K562 (cell line): ENCODE results near the gene KMT2D. TPM values are rescaled to one million over a fixed set of nuclear protein-coding genes. Genes with fewer than 3 reads are reported as not detected.

Experiments
- CBFB ChIP-seq: sonication (generic); formaldehyde crosslinking; IDR thresholded peaks from 2 replicates; pipeline ENCODE4 v1.4.0; 2020; ENCODE audit warnings: mild to moderate bottlenecking, missing genetic modification reagents
- GABPB1 ChIP-seq: sonication (generic); formaldehyde crosslinking; IDR thresholded peaks from 2 replicates; pipeline ENCODE4 v1.8.0; 2022; ENCODE audit warnings: mild to moderate bottlenecking, missing genetic modification reagents
- JUND ChIP-seq, 2 experiments: IDR thresholded peaks; 2 replicates in 1 of 2; 3 replicates in 1 of 2; pipeline ENCODE4 v1.6.1; 2011; ENCODE audit warnings: borderline replicate concordance in 2 of 2, low read depth in 2 of 2, low read length in 2 of 2, improper control_type of control experiment in 1 of 2, missing biosample characterization in 1 of 2, missing genetic modification characterization in 1 of 2, missing genetic modification reagents in 1 of 2
- RCOR1 ChIP-seq, 2 experiments: IDR thresholded peaks; 2 replicates each; pipeline ENCODE4 v1.6.1; 2012; ENCODE audit warnings: low read depth in 2 of 2, low read length in 2 of 2, borderline replicate concordance in 1 of 2, improper control_type of control experiment in 1 of 2
- SOX6 ChIP-seq: fragments of 450-650 bp; IDR thresholded peaks from 2 replicates; pipeline ENCODE4 v1.6.1; 2014; ENCODE audit warnings: mild to moderate bottlenecking
- SREBF1 ChIP-seq: fragments of 150-350 bp; IDR thresholded peaks from 2 replicates; pipeline ENCODE4 v1.6.1; 2014; ENCODE audit warnings: antibody characterized with exemption, low read depth, low read length, borderline replicate concordance
- ZZZ3 ChIP-seq: fragments of 450-650 bp; IDR thresholded peaks from 2 replicates; pipeline ENCODE4 v1.6.1; 2016; ENCODE audit warnings: antibody characterized with exemption, mild to moderate bottlenecking, moderate library complexity
- polyA plus RNA-seq, 8 experiments: library from polyadenylated mRNA; depleted of rRNA in 4 of 8; stranded (reverse) in 5 of 8; unstranded in 3 of 8; fragments of >200 nt; fragmentation: Nextera tagmentation in 2 of 8; fragmentation: Illumina TruSeq in 1 of 8; extraction: Ambion mirVana in 2 of 8; extraction: Trizol in 1 of 8; gene quantifications; 2 replicates each; pipeline versions ENCODE4 v1.2.1 to v1.2.3, GENCODE V29; 2011 to 2014; ENCODE audit warnings: inconsistent platforms in 1 of 8, missing spikeins in 1 of 8
- total RNA-seq, 7 experiments: library from RNA; depleted of rRNA in 6 of 7; stranded (reverse); fragments of >200 nt in 6 of 7; fragmentation: Illumina TruSeq in 2 of 7; extraction: Trizol in 2 of 7; gene quantifications; 2 replicates each; pipeline versions ENCODE4 v1.2.1 to v1.2.3, GENCODE V29; 2011 to 2021; ENCODE audit warnings: low replicate concordance in 1 of 7
- TF ChIP-seq, protein P1 (sequence below): fragments of 450-650 bp; IDR thresholded peaks from 2 replicates; pipeline ENCODE4 v1.6.1; 2016; ENCODE audit warnings: mild to moderate bottlenecking, moderate library complexity
- TF ChIP-seq, protein P2 (sequence below): IDR thresholded peaks from 2 replicates; pipeline ENCODE4 v1.6.1; 2016; ENCODE audit warnings: missing genetic modification characterization, missing compliant biosample characterization
- TF ChIP-seq, protein P3 (sequence below): fragments of 250-450 bp; sonication (Bioruptor Pico); IDR thresholded peaks from 2 replicates; pipeline ENCODE4 v1.5.1; 2021; ENCODE audit warnings: mild to moderate bottlenecking

KMT2D gene
- total and polyA plus RNA-seq, 9 of the 15 experiments (the other 6 are each of a cell fraction or from before 2014, with no cell fraction given), result 0.22 to 93.7 (median 13.7) TPM

DNA sequence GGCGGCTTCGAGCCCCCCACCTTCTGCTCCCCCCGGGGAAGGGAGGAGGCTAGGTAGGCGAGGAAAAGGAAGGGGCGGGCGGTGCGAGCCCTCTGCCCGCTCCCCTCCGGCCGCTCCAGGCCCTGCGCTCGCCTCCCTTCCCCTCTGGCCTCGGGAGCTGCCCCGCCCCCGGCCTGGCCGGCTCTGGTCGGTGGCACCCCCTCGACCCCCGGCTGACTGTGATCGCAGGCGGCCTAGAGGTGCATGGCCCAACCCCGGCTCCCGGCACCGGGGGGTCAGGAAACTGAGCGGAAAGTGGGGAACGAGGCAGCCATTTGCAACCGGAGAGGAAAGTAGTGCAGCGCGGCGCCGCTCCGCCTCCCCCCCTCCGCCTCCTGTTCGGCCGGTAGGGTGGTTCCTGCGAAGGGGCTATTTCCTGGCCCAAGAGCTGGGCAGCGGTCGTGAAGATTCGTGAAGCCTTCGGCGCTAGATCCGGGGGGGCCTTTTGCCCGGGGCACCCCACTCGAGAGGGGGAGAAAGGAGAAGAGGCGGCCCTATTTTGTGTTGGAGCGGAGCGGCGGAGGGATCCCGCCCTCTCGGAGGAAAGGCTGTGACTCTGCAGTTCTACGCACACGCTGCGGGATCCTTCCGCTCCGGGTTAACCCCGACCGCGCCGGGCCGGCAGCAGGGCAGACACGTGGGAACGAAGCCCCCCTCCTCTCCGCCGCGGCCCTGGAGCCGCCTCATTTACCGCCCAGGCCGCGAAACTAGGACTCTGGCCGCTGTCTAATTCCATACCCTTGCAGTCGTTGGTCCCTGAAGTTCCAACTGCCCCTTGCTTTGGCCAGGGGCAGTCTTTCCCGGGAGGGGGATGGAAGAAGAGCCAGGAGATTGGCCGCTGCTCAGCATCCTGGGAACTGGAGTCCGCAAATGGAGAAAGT, at the start of gene KMT2D (continued):
- TF ChIP-seq, protein P1, sequence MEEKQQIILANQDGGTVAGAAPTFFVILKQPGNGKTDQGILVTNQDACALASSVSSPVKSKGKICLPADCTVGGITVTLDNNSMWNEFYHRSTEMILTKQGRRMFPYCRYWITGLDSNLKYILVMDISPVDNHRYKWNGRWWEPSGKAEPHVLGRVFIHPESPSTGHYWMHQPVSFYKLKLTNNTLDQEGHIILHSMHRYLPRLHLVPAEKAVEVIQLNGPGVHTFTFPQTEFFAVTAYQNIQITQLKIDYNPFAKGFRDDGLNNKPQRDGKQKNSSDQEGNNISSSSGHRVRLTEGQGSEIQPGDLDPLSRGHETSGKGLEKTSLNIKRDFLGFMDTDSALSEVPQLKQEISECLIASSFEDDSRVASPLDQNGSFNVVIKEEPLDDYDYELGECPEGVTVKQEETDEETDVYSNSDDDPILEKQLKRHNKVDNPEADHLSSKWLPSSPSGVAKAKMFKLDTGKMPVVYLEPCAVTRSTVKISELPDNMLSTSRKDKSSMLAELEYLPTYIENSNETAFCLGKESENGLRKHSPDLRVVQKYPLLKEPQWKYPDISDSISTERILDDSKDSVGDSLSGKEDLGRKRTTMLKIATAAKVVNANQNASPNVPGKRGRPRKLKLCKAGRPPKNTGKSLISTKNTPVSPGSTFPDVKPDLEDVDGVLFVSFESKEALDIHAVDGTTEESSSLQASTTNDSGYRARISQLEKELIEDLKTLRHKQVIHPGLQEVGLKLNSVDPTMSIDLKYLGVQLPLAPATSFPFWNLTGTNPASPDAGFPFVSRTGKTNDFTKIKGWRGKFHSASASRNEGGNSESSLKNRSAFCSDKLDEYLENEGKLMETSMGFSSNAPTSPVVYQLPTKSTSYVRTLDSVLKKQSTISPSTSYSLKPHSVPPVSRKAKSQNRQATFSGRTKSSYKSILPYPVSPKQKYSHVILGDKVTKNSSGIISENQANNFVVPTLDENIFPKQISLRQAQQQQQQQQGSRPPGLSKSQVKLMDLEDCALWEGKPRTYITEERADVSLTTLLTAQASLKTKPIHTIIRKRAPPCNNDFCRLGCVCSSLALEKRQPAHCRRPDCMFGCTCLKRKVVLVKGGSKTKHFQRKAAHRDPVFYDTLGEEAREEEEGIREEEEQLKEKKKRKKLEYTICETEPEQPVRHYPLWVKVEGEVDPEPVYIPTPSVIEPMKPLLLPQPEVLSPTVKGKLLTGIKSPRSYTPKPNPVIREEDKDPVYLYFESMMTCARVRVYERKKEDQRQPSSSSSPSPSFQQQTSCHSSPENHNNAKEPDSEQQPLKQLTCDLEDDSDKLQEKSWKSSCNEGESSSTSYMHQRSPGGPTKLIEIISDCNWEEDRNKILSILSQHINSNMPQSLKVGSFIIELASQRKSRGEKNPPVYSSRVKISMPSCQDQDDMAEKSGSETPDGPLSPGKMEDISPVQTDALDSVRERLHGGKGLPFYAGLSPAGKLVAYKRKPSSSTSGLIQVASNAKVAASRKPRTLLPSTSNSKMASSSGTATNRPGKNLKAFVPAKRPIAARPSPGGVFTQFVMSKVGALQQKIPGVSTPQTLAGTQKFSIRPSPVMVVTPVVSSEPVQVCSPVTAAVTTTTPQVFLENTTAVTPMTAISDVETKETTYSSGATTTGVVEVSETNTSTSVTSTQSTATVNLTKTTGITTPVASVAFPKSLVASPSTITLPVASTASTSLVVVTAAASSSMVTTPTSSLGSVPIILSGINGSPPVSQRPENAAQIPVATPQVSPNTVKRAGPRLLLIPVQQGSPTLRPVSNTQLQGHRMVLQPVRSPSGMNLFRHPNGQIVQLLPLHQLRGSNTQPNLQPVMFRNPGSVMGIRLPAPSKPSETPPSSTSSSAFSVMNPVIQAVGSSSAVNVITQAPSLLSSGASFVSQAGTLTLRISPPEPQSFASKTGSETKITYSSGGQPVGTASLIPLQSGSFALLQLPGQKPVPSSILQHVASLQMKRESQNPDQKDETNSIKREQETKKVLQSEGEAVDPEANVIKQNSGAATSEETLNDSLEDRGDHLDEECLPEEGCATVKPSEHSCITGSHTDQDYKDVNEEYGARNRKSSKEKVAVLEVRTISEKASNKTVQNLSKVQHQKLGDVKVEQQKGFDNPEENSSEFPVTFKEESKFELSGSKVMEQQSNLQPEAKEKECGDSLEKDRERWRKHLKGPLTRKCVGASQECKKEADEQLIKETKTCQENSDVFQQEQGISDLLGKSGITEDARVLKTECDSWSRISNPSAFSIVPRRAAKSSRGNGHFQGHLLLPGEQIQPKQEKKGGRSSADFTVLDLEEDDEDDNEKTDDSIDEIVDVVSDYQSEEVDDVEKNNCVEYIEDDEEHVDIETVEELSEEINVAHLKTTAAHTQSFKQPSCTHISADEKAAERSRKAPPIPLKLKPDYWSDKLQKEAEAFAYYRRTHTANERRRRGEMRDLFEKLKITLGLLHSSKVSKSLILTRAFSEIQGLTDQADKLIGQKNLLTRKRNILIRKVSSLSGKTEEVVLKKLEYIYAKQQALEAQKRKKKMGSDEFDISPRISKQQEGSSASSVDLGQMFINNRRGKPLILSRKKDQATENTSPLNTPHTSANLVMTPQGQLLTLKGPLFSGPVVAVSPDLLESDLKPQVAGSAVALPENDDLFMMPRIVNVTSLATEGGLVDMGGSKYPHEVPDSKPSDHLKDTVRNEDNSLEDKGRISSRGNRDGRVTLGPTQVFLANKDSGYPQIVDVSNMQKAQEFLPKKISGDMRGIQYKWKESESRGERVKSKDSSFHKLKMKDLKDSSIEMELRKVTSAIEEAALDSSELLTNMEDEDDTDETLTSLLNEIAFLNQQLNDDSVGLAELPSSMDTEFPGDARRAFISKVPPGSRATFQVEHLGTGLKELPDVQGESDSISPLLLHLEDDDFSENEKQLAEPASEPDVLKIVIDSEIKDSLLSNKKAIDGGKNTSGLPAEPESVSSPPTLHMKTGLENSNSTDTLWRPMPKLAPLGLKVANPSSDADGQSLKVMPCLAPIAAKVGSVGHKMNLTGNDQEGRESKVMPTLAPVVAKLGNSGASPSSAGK, result peak; percentile 76
- peak; percentile 80 for TF ChIP-seq JUND (IDR thresholded peaks at IDR 0.05; ENCODE audit: borderline replicate concordance, low read depth, low read length)
- TF ChIP-seq JUND (tag; IDR thresholded peaks at IDR 0.05; ENCODE audit: borderline replicate concordance, low read depth, low read length), result peak; percentile 41; the same call in 2 of the 3 replicates
- TF ChIP-seq GABPB1 (CRISPR knock-in tag), result peak; percentile 79
- TF ChIP-seq RCOR1 (IDR thresholded peaks at IDR 0.05; ENCODE audit: borderline replicate concordance in 1 of 2, low read depth in 2 of 2, low read length in 2 of 2), result peak in 1 of 2 experiments; percentile 65; a peak in 2 of 4 replicates
- peak; percentile 72; the same call in 1 of the 2 replicates for TF ChIP-seq CBFB (CRISPR knock-in tag)
- TF ChIP-seq, protein P2, sequence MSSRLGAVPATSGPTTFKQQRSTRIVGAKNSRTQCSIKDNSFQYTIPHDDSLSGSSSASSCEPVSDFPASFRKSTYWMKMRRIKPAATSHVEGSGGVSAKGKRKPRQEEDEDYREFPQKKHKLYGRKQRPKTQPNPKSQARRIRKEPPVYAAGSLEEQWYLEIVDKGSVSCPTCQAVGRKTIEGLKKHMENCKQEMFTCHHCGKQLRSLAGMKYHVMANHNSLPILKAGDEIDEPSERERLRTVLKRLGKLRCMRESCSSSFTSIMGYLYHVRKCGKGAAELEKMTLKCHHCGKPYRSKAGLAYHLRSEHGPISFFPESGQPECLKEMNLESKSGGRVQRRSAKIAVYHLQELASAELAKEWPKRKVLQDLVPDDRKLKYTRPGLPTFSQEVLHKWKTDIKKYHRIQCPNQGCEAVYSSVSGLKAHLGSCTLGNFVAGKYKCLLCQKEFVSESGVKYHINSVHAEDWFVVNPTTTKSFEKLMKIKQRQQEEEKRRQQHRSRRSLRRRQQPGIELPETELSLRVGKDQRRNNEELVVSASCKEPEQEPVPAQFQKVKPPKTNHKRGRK (tag), result no peak
- TF ChIP-seq ZZZ3, result peak; percentile 72; the same call in 1 of the 2 replicates
- peak; percentile 12; the same call in 1 of the 2 replicates for TF ChIP-seq SREBF1
- TF ChIP-seq, protein P3, sequence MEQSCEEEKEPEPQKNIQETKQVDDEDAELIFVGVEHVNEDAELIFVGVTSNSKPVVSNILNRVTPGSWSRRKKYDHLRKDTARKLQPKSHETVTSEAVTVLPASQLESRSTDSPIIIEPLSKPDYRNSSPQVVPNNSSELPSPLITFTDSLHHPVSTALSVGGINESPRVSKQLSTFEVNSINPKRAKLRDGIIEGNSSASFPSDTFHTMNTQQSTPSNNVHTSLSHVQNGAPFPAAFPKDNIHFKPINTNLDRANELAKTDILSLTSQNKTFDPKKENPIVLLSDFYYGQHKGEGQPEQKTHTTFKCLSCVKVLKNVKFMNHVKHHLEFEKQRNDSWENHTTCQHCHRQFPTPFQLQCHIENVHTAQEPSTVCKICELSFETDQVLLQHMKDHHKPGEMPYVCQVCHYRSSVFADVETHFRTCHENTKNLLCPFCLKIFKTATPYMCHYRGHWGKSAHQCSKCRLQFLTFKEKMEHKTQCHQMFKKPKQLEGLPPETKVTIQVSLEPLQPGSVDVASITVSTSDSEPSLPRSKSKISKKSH, result no peak
- peak; percentile 40; the same call in 1 of the 2 replicates for TF ChIP-seq SOX6
